Thyroid gland (tissue), 4 donors: ENCODE measurements around the gene TMEM208.

Experiments
- POLR2A ChIP-seq, 2 donors: fragments of 450-650 bp; IDR thresholded peaks; one replicate each; pipeline ENCODE4 v1.6.1; 2017; ENCODE audit warnings: antibody characterized with exemption in 2 of 2, mild to moderate bottlenecking in 2 of 2, moderate library complexity in 1 of 2
- TF ChIP-seq, protein P1 (sequence below), 6 experiments: fragments of 200-600 bp in 3 of 6; fragments of 450-650 bp in 3 of 6; sonication (generic) in 3 of 6; IDR thresholded peaks; one replicate each; pipeline ENCODE4 v1.5.1; 2016 to 2019; ENCODE audit warnings: antibody characterized with exemption in 6 of 6, mild to moderate bottlenecking in 2 of 6, inconsistent platforms in 1 of 6, moderate library complexity in 1 of 6

- TF ChIP-seq, protein P1, sequence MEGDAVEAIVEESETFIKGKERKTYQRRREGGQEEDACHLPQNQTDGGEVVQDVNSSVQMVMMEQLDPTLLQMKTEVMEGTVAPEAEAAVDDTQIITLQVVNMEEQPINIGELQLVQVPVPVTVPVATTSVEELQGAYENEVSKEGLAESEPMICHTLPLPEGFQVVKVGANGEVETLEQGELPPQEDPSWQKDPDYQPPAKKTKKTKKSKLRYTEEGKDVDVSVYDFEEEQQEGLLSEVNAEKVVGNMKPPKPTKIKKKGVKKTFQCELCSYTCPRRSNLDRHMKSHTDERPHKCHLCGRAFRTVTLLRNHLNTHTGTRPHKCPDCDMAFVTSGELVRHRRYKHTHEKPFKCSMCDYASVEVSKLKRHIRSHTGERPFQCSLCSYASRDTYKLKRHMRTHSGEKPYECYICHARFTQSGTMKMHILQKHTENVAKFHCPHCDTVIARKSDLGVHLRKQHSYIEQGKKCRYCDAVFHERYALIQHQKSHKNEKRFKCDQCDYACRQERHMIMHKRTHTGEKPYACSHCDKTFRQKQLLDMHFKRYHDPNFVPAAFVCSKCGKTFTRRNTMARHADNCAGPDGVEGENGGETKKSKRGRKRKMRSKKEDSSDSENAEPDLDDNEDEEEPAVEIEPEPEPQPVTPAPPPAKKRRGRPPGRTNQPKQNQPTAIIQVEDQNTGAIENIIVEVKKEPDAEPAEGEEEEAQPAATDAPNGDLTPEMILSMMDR (IDR thresholded peaks at IDR 0.05): no peak
- no peak for TF ChIP-seq POLR2A (IDR thresholded peaks at IDR 0.05)
Observed at GRCh38 chr16:67179421-67180080, 47.4 kb upstream of the TMEM208 start.
